WTC11 (cell line): Measurements from ENCODE around the gene ZNF750. TPM values are rescaled to one million over a fixed set of nuclear protein-coding genes. Genes with fewer than 3 reads are reported as not detected.

Experiments used
- ATAC-seq: fragments of 200-7000 bp; cut with Tn5 transposase; 2 replicates; pipeline ENCODE4 v1.10.0; 2021; ENCODE audit warnings: mild to moderate bottlenecking, moderate library complexity
- CTCF ChIA-PET: fragments of 300-600 bp; sonication (Branson Sonifier 250); formaldehyde crosslinking; loops from one replicate; lab custom pipeline; 2021; ENCODE audit warnings: antibody characterized with exemption; lab: Charles Lee
- POLR2A ChIA-PET: fragments of 350-600 bp; sonication (Branson Sonifier 250); formaldehyde crosslinking; loops from one replicate; lab custom pipeline; 2021; ENCODE audit warnings: antibody characterized with exemption; lab: Charles Lee
- DNase-seq: peaks from one replicate; pipeline ENCODE4 v3.0.0; 2021; ENCODE audit warnings: low spot score
- H3K27ac Mint-ChIP-seq: 2 replicates; pipeline ENCODE4 v1.8.0; 2021; ENCODE audit warnings: mixed read lengths
- H3K27me3 Mint-ChIP-seq: 2 replicates; pipeline ENCODE4 v1.8.0; 2021; ENCODE audit warnings: low read depth, mild to moderate bottlenecking, moderate library complexity, mixed read lengths
- H3K36me3 Mint-ChIP-seq: 2 replicates; pipeline ENCODE4 v1.8.0; 2021; ENCODE audit warnings: mixed read lengths
- H3K4me1 Mint-ChIP-seq: 2 replicates; pipeline ENCODE4 v1.8.0; 2022; ENCODE audit warnings: mixed read lengths
- H3K4me3 Mint-ChIP-seq: 2 replicates; pipeline ENCODE4 v1.8.0; 2021; ENCODE audit warnings: mild to moderate bottlenecking, moderate library complexity, mixed read lengths
- H3K9me3 Mint-ChIP-seq: 2 replicates; pipeline ENCODE4 v1.8.0; 2021; ENCODE audit warnings: mixed read lengths
- ARID4B ChIP-seq: sonication (generic); formaldehyde crosslinking; IDR thresholded peaks from 2 replicates; pipeline ENCODE4 v1.8.0; 2023; ENCODE audit warnings: missing genetic modification reagents, mild to moderate bottlenecking, borderline replicate concordance
- ATF1 ChIP-seq: sonication (generic); formaldehyde crosslinking; IDR thresholded peaks from 2 replicates; pipeline ENCODE4 v1.8.1; 2023; ENCODE audit warnings: mild to moderate bottlenecking, moderate library complexity, missing genetic modification reagents
- CBFB ChIP-seq: sonication (generic); formaldehyde crosslinking; IDR thresholded peaks from 2 replicates; pipeline ENCODE4 v1.8.1; 2022; ENCODE audit warnings: mild to moderate bottlenecking, low read depth, missing genetic modification reagents
- HMGA2 ChIP-seq: fragments of 250-450 bp; sonication (Bioruptor Pico); IDR thresholded peaks from 2 replicates; pipeline ENCODE4 v1.4.0; 2021; ENCODE audit warnings: mild to moderate bottlenecking, moderate library complexity
- HMGXB4 ChIP-seq: sonication (generic); formaldehyde crosslinking; IDR thresholded peaks from 2 replicates; pipeline ENCODE4 v1.8.1; 2023; ENCODE audit warnings: mild to moderate bottlenecking, moderate library complexity, missing genetic modification reagents
- MLX ChIP-seq: sonication (generic); formaldehyde crosslinking; IDR thresholded peaks from 2 replicates; pipeline ENCODE4 v1.8.1; 2023; ENCODE audit warnings: mild to moderate bottlenecking, missing genetic modification reagents, moderate library complexity
- NR1H2 ChIP-seq: sonication (generic); formaldehyde crosslinking; IDR thresholded peaks from 2 replicates; pipeline ENCODE4 v1.9.0; 2021; ENCODE audit warnings: mild to moderate bottlenecking, moderate library complexity, missing genetic modification reagents
- RORB ChIP-seq: fragments of 250-450 bp; sonication (Bioruptor Pico); IDR thresholded peaks from 2 replicates; pipeline ENCODE4 v1.9.0; 2021; ENCODE audit warnings: mild to moderate bottlenecking
- SP1 ChIP-seq: sonication (generic); formaldehyde crosslinking; conservative IDR thresholded peaks from 2 replicates; pipeline ENCODE4 v1.8.1; 2022; ENCODE audit warnings: missing genetic modification reagents
- TCF7 ChIP-seq: sonication (generic); formaldehyde crosslinking; IDR thresholded peaks from 2 replicates; pipeline ENCODE4 v1.8.0; 2022; ENCODE audit warnings: mild to moderate bottlenecking, low read depth, missing genetic modification reagents, moderate library complexity
- TEAD1 ChIP-seq: sonication (generic); formaldehyde crosslinking; IDR thresholded peaks from 2 replicates; pipeline ENCODE4 v1.8.0; 2022; ENCODE audit warnings: mild to moderate bottlenecking, missing genetic modification reagents
- TEAD4 ChIP-seq: sonication (generic); formaldehyde crosslinking; IDR thresholded peaks from 2 replicates; pipeline ENCODE4 v1.8.0; 2022; ENCODE audit warnings: mild to moderate bottlenecking, missing genetic modification reagents
- ZNF121 ChIP-seq: sonication (generic); formaldehyde crosslinking; IDR thresholded peaks from 2 replicates; pipeline ENCODE4 v1.8.0; 2023; ENCODE audit warnings: missing genetic modification reagents
- ZNF219 ChIP-seq: sonication (generic); formaldehyde crosslinking; IDR thresholded peaks from 2 replicates; pipeline ENCODE4 v1.8.0; 2023; ENCODE audit warnings: missing genetic modification reagents, mild to moderate bottlenecking, borderline replicate concordance
- ZNF317 ChIP-seq: sonication (generic); formaldehyde crosslinking; IDR thresholded peaks from 2 replicates; pipeline ENCODE4 v1.8.1; 2023; ENCODE audit warnings: low read depth, mild to moderate bottlenecking, moderate library complexity, missing genetic modification reagents, borderline replicate concordance
- ZNF416 ChIP-seq: fragments of 250-450 bp; sonication (Bioruptor Pico); IDR thresholded peaks from 2 replicates; pipeline ENCODE4 v1.9.0; 2021; ENCODE audit warnings: mild to moderate bottlenecking, inconsistent platforms
- ZNF423 ChIP-seq: fragments of 250-450 bp; sonication (Bioruptor Pico); IDR thresholded peaks from 2 replicates; pipeline ENCODE4 v2.1.2; 2022; ENCODE audit warnings: mild to moderate bottlenecking, moderate library complexity
- ZNF425 ChIP-seq: fragments of 250-450 bp; sonication (Bioruptor Pico); conservative IDR thresholded peaks from 2 replicates; pipeline ENCODE4 v1.9.0; 2021; ENCODE audit warnings: mild to moderate bottlenecking
- total RNA-seq: library from RNA; stranded (reverse); gene quantifications from 3 replicates; pipeline ENCODE4 v1.2.3, GENCODE V29; 2021
- TF ChIP-seq, protein P1 (sequence below): sonication (generic); formaldehyde crosslinking; IDR thresholded peaks from 2 replicates; pipeline ENCODE4 v1.8.1; 2023; ENCODE audit warnings: mild to moderate bottlenecking, missing genetic modification reagents

Gene ZNF750
- total RNA-seq, 1 experiment from 2014 or later, result 0.04 TPM

DNA sequence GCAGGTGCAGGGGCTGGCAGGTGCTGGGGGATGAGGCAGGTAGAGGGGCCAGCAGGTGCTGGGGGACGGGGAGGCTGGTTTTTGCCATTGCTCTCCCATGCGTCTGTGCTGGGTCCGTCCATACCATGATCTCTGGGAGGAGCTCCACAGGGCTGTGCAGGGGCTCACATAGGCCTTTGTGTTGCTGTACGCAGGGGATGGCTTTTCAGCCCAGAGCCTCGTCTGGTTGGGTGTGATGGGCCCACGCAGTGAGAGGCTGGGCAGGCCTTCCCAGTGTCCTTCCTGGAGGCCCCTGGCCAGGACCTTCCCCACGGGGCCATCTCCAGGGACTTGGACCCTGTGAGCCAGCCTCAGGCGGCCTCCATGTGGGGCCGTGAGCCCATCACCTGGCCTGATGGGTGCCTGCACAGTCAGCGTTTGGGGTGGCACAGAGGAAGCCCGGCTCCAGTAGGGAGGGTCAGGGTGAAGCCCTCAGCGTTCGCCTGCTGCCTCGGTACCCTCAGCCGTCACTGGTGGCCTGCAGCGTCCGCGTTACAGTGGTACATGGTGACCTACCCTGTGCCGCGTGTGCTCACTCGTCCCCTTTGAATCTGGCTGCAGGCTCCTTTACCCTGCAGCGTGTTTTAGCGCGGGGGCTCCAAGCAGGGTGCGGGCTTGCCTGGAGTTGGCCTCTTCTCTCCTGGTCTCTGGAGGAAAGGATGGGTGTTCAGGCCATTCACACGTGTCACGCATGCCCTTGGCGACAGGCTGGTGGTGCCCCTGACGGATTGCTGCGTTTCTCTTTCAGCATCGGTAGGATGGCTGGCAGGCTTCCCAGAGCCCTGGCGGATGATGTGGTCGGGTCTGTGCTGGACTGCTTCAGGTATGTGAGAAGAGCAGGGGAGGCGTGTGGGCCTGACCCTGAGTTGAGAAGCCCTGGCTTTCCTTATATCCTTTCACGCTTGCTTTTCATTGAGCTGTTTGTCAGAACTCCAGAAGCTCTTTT, 30.6 kb downstream of the ZNF750 start:
- Mint-ChIP-seq H3K36me3 (peaks cover 53% of the 10 kb centered on the region), H3K4me3 (no peak overlapping the region), H3K4me1 (no peaks in the 10 kb centered on the region), H3K27me3 (no peaks in the 10 kb centered on the region), H3K27ac (no peak overlapping the region), H3K9me3 (no peaks in the 10 kb centered on the region)
- ChIA-PET CTCF (interaction anchor here (1.0 kb wide), 1 partner anchor 97 kb away, joined by 3 read pairs; no protein-coding TSS in a partner anchor), POLR2A (no interaction called here)
- TF ChIP-seq CBFB, result no peak
- TF ChIP-seq ATF1 (CRISPR knock-in tag), result no peak
- TF ChIP-seq MLX, result no peak
- TF ChIP-seq ZNF317 (CRISPR knock-in tag), result no peak
- no peak for TF ChIP-seq TEAD4 (CRISPR knock-in tag)
- ATAC-seq (no peak), DNase-seq (no peak)

DNA sequence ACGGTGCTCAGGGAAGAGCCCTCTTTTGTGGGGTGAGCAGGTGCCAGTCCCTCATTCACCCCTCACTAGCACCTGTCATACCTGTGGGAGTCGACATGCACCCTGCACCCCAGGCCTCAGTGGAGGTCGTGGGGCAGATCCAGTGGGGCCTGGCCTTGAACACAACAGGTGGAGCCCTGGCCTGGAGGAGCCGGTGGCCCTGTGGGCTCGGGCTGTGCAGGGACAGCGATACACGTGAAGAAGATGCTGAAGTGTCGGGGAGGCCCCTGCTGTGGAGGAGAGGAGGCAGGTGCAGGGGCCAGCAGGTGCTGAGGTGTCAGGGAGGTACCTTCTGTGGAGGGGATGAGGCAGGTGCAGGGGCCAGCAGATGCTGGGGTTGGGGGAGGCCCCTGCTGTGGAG, 31.8 kb downstream of the ZNF750 start:
- ChIA-PET CTCF (interaction anchor here (0.8 kb wide), 1 partner anchor 110 kb away, joined by 3 read pairs; no protein-coding TSS in a partner anchor), POLR2A (no interaction called here)
- TF ChIP-seq NR1H2 (CRISPR knock-in tag) (no peak), ZNF425 (CRISPR knock-in tag) (no peak), ZNF416 (CRISPR knock-in tag) (no peak), SP1 (CRISPR knock-in tag) (no peak), HMGXB4 (CRISPR knock-in tag) (no peak), ZNF219 (CRISPR knock-in tag) (no peak), ZNF121 (CRISPR knock-in tag) (no peak), TCF7 (CRISPR knock-in tag) (no peak), ZNF423 (peak; percentile 18; the same call in 1 of the 2 replicates)
- Mint-ChIP-seq H3K9me3 (no peaks in the 10 kb centered on the region), H3K4me1 (peaks cover 5% of the 10 kb centered on the region), H3K27ac (no peak overlapping the region), H3K27me3 (no peaks in the 10 kb centered on the region), H3K36me3 (peaks cover 41% of the 10 kb centered on the region), H3K4me3 (no peak overlapping the region)
- DNase-seq, result no peak
- ATAC-seq, result no peak

DNA sequence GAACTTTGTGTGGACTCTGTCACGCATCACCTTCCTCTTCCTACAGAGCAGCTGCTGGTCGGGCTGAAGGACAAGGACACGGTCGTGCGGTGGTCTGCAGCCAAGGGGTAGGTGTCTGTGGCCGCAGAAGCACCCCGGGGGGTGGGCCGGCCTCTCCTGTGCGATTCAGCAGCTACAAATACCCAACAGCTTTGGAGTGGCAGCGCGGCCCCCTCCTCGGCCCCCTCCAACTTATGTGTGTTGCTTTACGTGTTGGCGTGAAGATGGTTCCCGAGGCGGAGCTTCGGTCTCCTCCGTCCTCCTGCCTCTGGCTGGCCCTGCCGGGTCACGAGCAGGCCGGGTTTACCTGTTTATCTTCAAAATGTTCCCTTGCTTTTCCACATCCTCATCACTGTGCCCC, 32.3 kb downstream of the ZNF750 start:
- TF ChIP-seq, protein P1, sequence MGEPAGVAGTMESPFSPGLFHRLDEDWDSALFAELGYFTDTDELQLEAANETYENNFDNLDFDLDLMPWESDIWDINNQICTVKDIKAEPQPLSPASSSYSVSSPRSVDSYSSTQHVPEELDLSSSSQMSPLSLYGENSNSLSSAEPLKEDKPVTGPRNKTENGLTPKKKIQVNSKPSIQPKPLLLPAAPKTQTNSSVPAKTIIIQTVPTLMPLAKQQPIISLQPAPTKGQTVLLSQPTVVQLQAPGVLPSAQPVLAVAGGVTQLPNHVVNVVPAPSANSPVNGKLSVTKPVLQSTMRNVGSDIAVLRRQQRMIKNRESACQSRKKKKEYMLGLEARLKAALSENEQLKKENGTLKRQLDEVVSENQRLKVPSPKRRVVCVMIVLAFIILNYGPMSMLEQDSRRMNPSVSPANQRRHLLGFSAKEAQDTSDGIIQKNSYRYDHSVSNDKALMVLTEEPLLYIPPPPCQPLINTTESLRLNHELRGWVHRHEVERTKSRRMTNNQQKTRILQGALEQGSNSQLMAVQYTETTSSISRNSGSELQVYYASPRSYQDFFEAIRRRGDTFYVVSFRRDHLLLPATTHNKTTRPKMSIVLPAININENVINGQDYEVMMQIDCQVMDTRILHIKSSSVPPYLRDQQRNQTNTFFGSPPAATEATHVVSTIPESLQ, result no peak
- TF ChIP-seq HMGA2 (no peak), RORB (CRISPR knock-in tag) (no peak), ARID4B (CRISPR knock-in tag) (no peak), TEAD1 (CRISPR knock-in tag) (no peak)
- no peak for ATAC-seq
- H3K4me3 Mint-ChIP-seq, result no peak overlapping the region
- no peaks in the 10 kb centered on the region for H3K27me3 Mint-ChIP-seq
- CTCF ChIA-PET, result interaction anchor here (0.8 kb wide), 1 partner anchor 110 kb away, joined by 3 read pairs; no protein-coding TSS in a partner anchor
- no peak overlapping the region for H3K27ac Mint-ChIP-seq
- peaks cover 38% of the 10 kb centered on the region for H3K36me3 Mint-ChIP-seq
- H3K4me1 Mint-ChIP-seq, result peaks cover 8% of the 10 kb centered on the region
- H3K9me3 Mint-ChIP-seq, result no peaks in the 10 kb centered on the region
- DNase-seq, result no peak
- POLR2A ChIA-PET, result interaction anchor here (0.6 kb wide), 1 partner anchor 35 kb away, joined by 3 read pairs; no protein-coding TSS in a partner anchor
